Measurements from ENCODE around the gene SLC36A2. TPM values are rescaled to one million over a fixed set of nuclear protein-coding genes. Genes with fewer than 3 reads are reported as not detected.
A peak's percentile ranks its signal among the peaks of the same experiment; 100 is the strongest.

The SLC36A2 gene
- total RNA-seq, 5 donors from 2014 or later (not counting 1 experiment from before 2014, with no cell fraction given), result not detected

DNA sequence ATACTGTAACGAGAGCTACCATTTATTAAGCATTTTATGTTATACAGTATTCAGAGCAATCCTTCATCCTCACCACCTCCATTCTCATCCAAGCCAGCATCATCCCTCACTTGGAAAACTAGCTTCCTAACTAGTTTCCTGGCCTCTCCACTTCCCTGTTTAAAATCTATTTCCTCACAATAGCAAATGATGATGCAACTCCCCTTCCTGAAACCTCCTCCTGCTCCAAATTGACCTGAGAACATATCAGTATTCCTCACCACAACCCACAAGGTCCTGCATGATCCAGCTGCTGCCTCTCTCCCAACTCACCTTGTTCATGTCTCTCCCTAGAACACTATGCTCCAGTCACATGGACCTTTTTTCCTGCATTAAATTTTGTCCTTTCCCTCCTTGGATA lies 4.3 kb upstream of the SLC36A2 start:
- no CpG with 5 or more reads among the region's 1 CpG for WGBS (ENCODE audit: insufficient coverage)
- Histone ChIP-seq H3K27me3 (replicated peaks in 1 of 2; ENCODE audit: control insufficient read depth in 2 of 2, extremely low read depth in 1 of 2, insufficient read depth in 2 of 2, low read length in 1 of 2) (peaks cover 2 to 14% of the 10 kb centered on the region in 2 experiments), H3K27ac (ENCODE audit: low read length) (no peak overlapping the region), H3K4me1 (ENCODE audit: control insufficient read depth in 1 of 2, extremely low read depth in 1 of 2, insufficient read depth in 2 of 2, low read length in 2 of 2) (no peaks in the 10 kb centered on the region), H3K36me3 (ENCODE audit: control insufficient read depth in 2 of 2, extremely low read depth in 1 of 2, insufficient read depth in 1 of 2, low read length in 1 of 2) (no peaks in the 10 kb centered on the region), H3K9me3 (no peaks in the 10 kb centered on the region), H3K4me3 (ENCODE audit: control insufficient read depth in 1 of 2, extremely low read depth in 1 of 2, low read length in 1 of 2) (no peak overlapping the region)
- no peak overlapping the region for H3K4me3 Mint-ChIP-seq
- H3K9me3 Mint-ChIP-seq, result no peaks in the 10 kb centered on the region
- CTCF ChIA-PET, result no interaction called here
- no peaks in the 10 kb centered on the region for H3K4me1 Mint-ChIP-seq
- H3K36me3 Mint-ChIP-seq, result no peaks in the 10 kb centered on the region
- H3K27ac Mint-ChIP-seq, result no peak overlapping the region
- ATAC-seq (replicated peaks in 1 of 4), result no peak
- no peak for DNase-seq
- H3K27me3 Mint-ChIP-seq, result peaks cover 25 to 28% of the 10 kb centered on the region in 2 donors
- POLR2A ChIA-PET, result no interaction called here

DNA sequence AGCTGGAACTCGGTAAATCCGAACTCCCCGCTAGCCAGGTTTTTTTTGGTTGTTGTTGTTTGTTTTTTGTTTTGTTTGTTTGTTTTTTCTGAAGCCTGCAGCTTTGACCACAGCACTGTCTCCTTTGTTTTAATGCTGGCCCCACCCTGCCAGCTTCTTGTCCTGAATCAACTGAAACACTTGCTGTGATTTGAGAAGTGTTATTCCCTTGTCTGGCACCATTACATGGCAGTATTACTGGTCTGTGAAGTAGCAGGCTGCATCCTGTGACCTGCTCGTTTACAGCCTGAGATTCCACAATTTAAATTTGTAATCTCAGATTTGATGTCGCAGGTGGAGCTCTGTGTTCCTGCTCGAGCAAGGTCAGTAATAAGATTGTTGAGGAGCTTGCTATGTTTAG lies 1.4 kb upstream of the SLC36A2 start:
- no peaks in the 10 kb centered on the region for H3K4me1 ChIP-seq (ENCODE audit: control insufficient read depth in 1 of 2, extremely low read depth in 1 of 2, insufficient read depth in 2 of 2, low read length in 2 of 2)
- WGBS (ENCODE audit: insufficient coverage), result 20% methylated on average over 2 of the region's 6 CpGs
- Mint-ChIP-seq H3K36me3 (no peaks in the 10 kb centered on the region), H3K9me3 (no peaks in the 10 kb centered on the region), H3K4me3 (no peak overlapping the region), H3K27me3 (peaks cover 29 to 32% of the 10 kb centered on the region in 2 donors), H3K27ac (no peak overlapping the region), H3K4me1 (no peaks in the 10 kb centered on the region)
- peaks cover 2 to 23% of the 10 kb centered on the region in 2 experiments for H3K27me3 ChIP-seq (replicated peaks in 1 of 2; ENCODE audit: control insufficient read depth in 2 of 2, extremely low read depth in 1 of 2, insufficient read depth in 2 of 2, low read length in 1 of 2)
- H3K9me3 ChIP-seq, result no peaks in the 10 kb centered on the region
- DNase-seq (no peak), ATAC-seq (replicated peaks in 1 of 4) (no peak)
- CTCF ChIA-PET, result interaction anchor here in 1 of 2 donors (0.7 kb wide), 1 partner anchor 421 kb away, joined by 3 read pairs; no protein-coding TSS in a partner anchor
- POLR2A ChIA-PET, result no interaction called here
- H3K27ac ChIP-seq (ENCODE audit: low read length), result no peak overlapping the region
- H3K4me3 ChIP-seq (ENCODE audit: control insufficient read depth in 1 of 2, extremely low read depth in 1 of 2, low read length in 1 of 2), result no peak overlapping the region
- no peaks in the 10 kb centered on the region for H3K36me3 ChIP-seq (ENCODE audit: control insufficient read depth in 2 of 2, extremely low read depth in 1 of 2, insufficient read depth in 1 of 2, low read length in 1 of 2)

DNA sequence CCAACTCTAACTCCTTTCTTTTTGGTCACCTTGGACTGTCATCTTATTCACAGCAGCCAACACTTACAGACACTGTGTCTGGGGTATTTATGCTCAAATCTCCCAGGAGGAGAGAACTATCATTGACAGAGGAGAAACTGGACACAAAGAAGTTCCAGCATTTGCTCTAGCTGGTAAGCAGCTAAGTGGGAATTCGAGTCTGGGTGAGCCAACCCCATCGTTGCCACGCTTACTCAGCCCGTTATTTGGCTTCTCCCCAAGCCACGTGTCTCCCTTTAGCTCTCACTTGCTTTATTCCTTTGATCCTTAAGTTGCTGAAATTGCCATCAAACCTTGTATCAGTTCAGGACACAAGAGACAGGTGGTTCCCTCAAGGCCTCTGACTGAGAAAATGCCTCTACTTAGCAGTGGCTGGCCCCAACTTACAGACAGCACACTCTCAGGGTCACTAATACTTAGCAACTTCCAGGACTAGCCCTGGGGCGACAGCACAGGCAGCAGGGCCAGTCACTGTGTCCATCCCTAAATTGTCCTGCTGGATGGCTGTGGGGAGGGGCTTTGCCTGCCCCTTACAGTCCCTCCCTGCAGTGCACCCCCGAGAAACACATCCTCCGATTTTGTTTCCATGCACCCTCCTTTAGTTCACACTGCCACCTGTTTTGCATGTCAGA lies 1.4 kb downstream of the SLC36A2 start:
- Mint-ChIP-seq H3K4me3 (no peak overlapping the region), H3K4me1 (no peaks in the 10 kb centered on the region), H3K27me3 (peaks cover 27 to 48% of the 10 kb centered on the region in 2 donors), H3K36me3 (no peaks in the 10 kb centered on the region), H3K9me3 (no peaks in the 10 kb centered on the region), H3K27ac (peak overlapping the region in 1 of 2 donors; percentile 48)
- CTCF ChIA-PET, result interaction anchor here in 1 of 2 donors (0.6 kb wide), 1 partner anchor 1876 kb away, joined by 3 read pairs; no protein-coding TSS in a partner anchor
- WGBS (ENCODE audit: insufficient coverage), result 50% methylated on average over 7 of the region's 8 CpGs
- Histone ChIP-seq H3K4me3 (ENCODE audit: control insufficient read depth in 1 of 2, extremely low read depth in 1 of 2, low read length in 1 of 2) (no peak overlapping the region), H3K27me3 (replicated peaks in 1 of 2; ENCODE audit: control insufficient read depth in 2 of 2, extremely low read depth in 1 of 2, insufficient read depth in 2 of 2, low read length in 1 of 2) (peaks cover 0 to 29% of the 10 kb centered on the region in 2 experiments), H3K27ac (ENCODE audit: low read length) (no peak overlapping the region), H3K4me1 (ENCODE audit: control insufficient read depth in 1 of 2, extremely low read depth in 1 of 2, insufficient read depth in 2 of 2, low read length in 2 of 2) (no peaks in the 10 kb centered on the region), H3K36me3 (ENCODE audit: control insufficient read depth in 2 of 2, extremely low read depth in 1 of 2, insufficient read depth in 1 of 2, low read length in 1 of 2) (no peaks in the 10 kb centered on the region), H3K9me3 (no peaks in the 10 kb centered on the region)
- POLR2A ChIA-PET, result no interaction called here
- ATAC-seq (replicated peaks in 1 of 4) (no peak), DNase-seq (no peak)

DNA sequence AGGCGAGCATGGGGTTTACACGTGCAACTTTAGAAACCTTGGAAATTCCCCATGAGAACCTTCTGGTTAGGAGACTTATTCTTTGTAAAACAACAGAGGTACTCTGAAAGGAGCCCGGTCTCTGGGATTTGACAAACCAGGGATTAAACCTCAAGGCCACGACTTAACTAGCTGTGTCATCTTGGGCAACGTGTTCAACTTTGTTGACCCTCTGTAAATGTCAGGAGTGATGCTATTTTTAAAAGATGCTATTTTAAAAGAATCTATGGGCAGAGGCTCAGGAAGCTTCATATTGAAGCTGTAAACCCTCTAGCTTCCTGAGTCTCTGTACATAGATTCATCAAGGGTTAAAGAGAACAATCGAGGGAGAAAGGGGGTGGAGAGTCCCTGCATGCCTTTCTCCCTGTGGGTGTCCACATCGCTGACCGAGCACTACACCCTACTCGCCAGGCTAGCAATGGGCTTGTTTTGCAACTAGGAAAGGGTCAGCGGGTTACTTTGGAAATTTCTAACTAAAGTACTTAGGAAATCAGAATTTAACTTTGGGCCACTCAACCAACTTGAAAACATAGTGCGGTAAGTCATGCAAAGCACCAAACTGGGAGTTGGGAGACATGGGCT lies 2.1 kb downstream of the SLC36A2 start:
- H3K4me3 Mint-ChIP-seq, result no peak overlapping the region
- Histone ChIP-seq H3K27ac (ENCODE audit: low read length) (no peak overlapping the region), H3K4me3 (ENCODE audit: control insufficient read depth in 1 of 2, extremely low read depth in 1 of 2, low read length in 1 of 2) (no peak overlapping the region), H3K27me3 (replicated peaks in 1 of 2; ENCODE audit: control insufficient read depth in 2 of 2, extremely low read depth in 1 of 2, insufficient read depth in 2 of 2, low read length in 1 of 2) (peaks cover 0 to 29% of the 10 kb centered on the region in 2 experiments), H3K9me3 (no peaks in the 10 kb centered on the region), H3K4me1 (ENCODE audit: control insufficient read depth in 1 of 2, extremely low read depth in 1 of 2, insufficient read depth in 2 of 2, low read length in 2 of 2) (no peaks in the 10 kb centered on the region), H3K36me3 (ENCODE audit: control insufficient read depth in 2 of 2, extremely low read depth in 1 of 2, insufficient read depth in 1 of 2, low read length in 1 of 2) (no peaks in the 10 kb centered on the region)
- H3K4me1 Mint-ChIP-seq, result no peaks in the 10 kb centered on the region
- ATAC-seq (replicated peaks in 1 of 4), result no peak
- CTCF ChIA-PET, result no interaction called here
- 27% methylated on average over 5 of the region's 11 CpGs for WGBS (ENCODE audit: insufficient coverage)
- POLR2A ChIA-PET, result no interaction called here
- no peak for DNase-seq
- peaks cover 27 to 48% of the 10 kb centered on the region in 2 donors for H3K27me3 Mint-ChIP-seq
- H3K27ac Mint-ChIP-seq, result no peak overlapping the region
- no peaks in the 10 kb centered on the region for H3K9me3 Mint-ChIP-seq
- H3K36me3 Mint-ChIP-seq, result no peaks in the 10 kb centered on the region

DNA sequence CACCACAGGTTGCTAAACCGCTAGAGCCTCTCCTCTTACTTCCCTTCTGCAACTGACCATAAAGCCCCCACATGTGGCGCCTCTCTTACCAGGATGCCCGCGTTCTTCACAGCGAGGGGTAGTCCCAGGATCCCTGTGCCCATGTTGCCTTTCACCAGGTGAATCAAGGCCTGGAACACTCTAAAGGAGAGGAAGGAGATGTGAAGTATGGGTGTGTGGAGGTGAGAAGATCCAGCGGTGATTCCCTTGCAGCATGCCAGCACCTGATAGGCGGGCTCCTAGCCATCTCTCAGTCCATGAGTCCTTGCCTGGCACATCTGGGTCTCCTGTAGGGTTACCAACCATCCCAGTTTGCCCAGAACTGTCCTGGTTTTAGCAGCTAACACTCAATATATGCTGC lies 3.3 kb downstream of the SLC36A2 start:
- Histone ChIP-seq H3K27ac (ENCODE audit: low read length) (no peak overlapping the region), H3K27me3 (replicated peaks in 1 of 2; ENCODE audit: control insufficient read depth in 2 of 2, extremely low read depth in 1 of 2, insufficient read depth in 2 of 2, low read length in 1 of 2) (peaks cover 0 to 22% of the 10 kb centered on the region in 2 experiments), H3K4me1 (ENCODE audit: control insufficient read depth in 1 of 2, extremely low read depth in 1 of 2, insufficient read depth in 2 of 2, low read length in 2 of 2) (no peaks in the 10 kb centered on the region), H3K36me3 (ENCODE audit: control insufficient read depth in 2 of 2, extremely low read depth in 1 of 2, insufficient read depth in 1 of 2, low read length in 1 of 2) (no peaks in the 10 kb centered on the region), H3K4me3 (ENCODE audit: control insufficient read depth in 1 of 2, extremely low read depth in 1 of 2, low read length in 1 of 2) (no peak overlapping the region), H3K9me3 (no peaks in the 10 kb centered on the region)
- H3K27me3 Mint-ChIP-seq, result peaks cover 29 to 43% of the 10 kb centered on the region in 2 donors
- no peaks in the 10 kb centered on the region for H3K9me3 Mint-ChIP-seq
- POLR2A ChIA-PET, result no interaction called here
- no peaks in the 10 kb centered on the region for H3K36me3 Mint-ChIP-seq
- no peak for DNase-seq
- no peak overlapping the region for H3K4me3 Mint-ChIP-seq
- 93% methylated on average over 5 of the region's 7 CpGs for WGBS (ENCODE audit: insufficient coverage)
- H3K27ac Mint-ChIP-seq, result no peak overlapping the region
- no peak for ATAC-seq (replicated peaks in 1 of 4)
- CTCF ChIA-PET, result interaction anchor here in 1 of 2 donors (0.5 kb wide), 1 partner anchor 1643 kb away, joined by 4 read pairs; no protein-coding TSS in a partner anchor
- H3K4me1 Mint-ChIP-seq, result peaks cover 0 to 5% (median 0%) of the 10 kb centered on the region in 3 donors

DNA sequence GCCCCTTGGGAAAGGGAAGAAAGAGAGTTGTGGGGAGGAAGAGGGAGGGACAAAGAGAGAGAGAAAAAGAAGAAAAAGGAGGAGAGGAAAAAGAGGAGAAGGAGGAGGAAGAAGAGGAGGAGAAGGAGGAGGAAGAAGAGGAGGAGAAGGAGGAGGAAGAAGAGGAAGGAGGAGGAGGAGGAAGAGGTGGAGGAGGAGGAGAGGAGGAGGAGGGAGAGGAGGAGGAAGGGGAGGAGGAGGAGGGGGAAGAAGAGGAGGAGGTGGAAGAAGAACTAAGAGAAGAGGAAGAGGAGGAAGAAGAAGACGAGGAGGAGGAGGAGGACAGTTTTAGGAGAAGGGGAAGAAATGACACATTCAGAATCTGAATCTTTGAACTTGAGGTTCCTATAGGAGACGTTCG lies 7.4 kb downstream of the SLC36A2 start:
- POLR2A ChIA-PET, result interaction anchor here in 1 of 2 donors (0.6 kb wide), 1 partner anchor 178 kb away, joined by 3 read pairs; no protein-coding TSS in a partner anchor
- peaks cover 29 to 31% of the 10 kb centered on the region in 2 donors for H3K27me3 Mint-ChIP-seq
- H3K27ac ChIP-seq (ENCODE audit: low read length), result no peak overlapping the region
- H3K4me3 ChIP-seq (ENCODE audit: control insufficient read depth in 1 of 2, extremely low read depth in 1 of 2, low read length in 1 of 2), result no peak overlapping the region
- no peak for DNase-seq
- ATAC-seq (replicated peaks in 1 of 4), result no peak
- peaks cover 0 to 12% (median 8%) of the 10 kb centered on the region in 3 donors for H3K4me1 Mint-ChIP-seq
- no peaks in the 10 kb centered on the region for H3K36me3 ChIP-seq (ENCODE audit: control insufficient read depth in 2 of 2, extremely low read depth in 1 of 2, insufficient read depth in 1 of 2, low read length in 1 of 2)
- H3K9me3 ChIP-seq, result no peaks in the 10 kb centered on the region
- WGBS (ENCODE audit: insufficient coverage), result 53% methylated on average over 1 of the region's 3 CpGs
- no peaks in the 10 kb centered on the region for H3K36me3 Mint-ChIP-seq
- H3K4me1 ChIP-seq (ENCODE audit: control insufficient read depth in 1 of 2, extremely low read depth in 1 of 2, insufficient read depth in 2 of 2, low read length in 2 of 2), result no peaks in the 10 kb centered on the region
- CTCF ChIA-PET, result no interaction called here
- H3K4me3 Mint-ChIP-seq, result no peak overlapping the region
- H3K27me3 ChIP-seq (replicated peaks in 1 of 2; ENCODE audit: control insufficient read depth in 2 of 2, extremely low read depth in 1 of 2, insufficient read depth in 2 of 2, low read length in 1 of 2), result peaks cover 0 to 14% of the 10 kb centered on the region in 2 experiments
- H3K27ac Mint-ChIP-seq, result no peak overlapping the region
- H3K9me3 Mint-ChIP-seq, result no peaks in the 10 kb centered on the region
